ENCODE data around the gene RNF144A.

GRCh38 chr2:6914828-6915227, 2.4 kb upstream of the RNF144A start:
- TF ChIP-seq GATA3 (IDR thresholded peaks at IDR 0.05; ENCODE audit: low read depth, low read length) (no peak), GATA2 (IDR thresholded peaks at IDR 0.05; ENCODE audit: low read depth, low read length) (no peak)
